Gastroesophageal sphincter (tissue), 4 donors: ENCODE results near the gene NFYC. TPM values are rescaled to one million over a fixed set of nuclear protein-coding genes. Genes with fewer than 3 reads are reported as not detected.

ENCODE experiments used
- ATAC-seq: fragments of 150-250 bp; one replicate; pipeline ENCODE4 v1.9.1; 2016; ENCODE audit warnings: mild to moderate bottlenecking, moderate library complexity
- H3K27ac ChIP-seq, 4 donors: fragments of 200-600 bp; sonication (generic) in 3 of 4; 1 replicate in 3 of 4; 2 replicates in 1 of 4; pipeline ENCODE4 v1.5.1; 2016 to 2019
- H3K27me3 ChIP-seq: fragments of 200-600 bp; sonication (generic); one replicate; pipeline ENCODE4 v1.5.1; 2019
- H3K36me3 ChIP-seq, 2 donors: fragments of 200-600 bp; sonication (generic); one replicate each; pipeline ENCODE4 v1.5.1; 2019; ENCODE audit warnings: control low read depth in 1 of 2
- H3K4me1 ChIP-seq, 3 donors: fragments of 200-600 bp; sonication (generic); 1 replicate in 2 of 3; 2 replicates in 1 of 3; pipeline ENCODE4 v1.5.1; 2016 to 2019; ENCODE audit warnings: control low read depth in 2 of 3
- H3K4me3 ChIP-seq, 2 donors: fragments of 200-600 bp; sonication (generic); one replicate each; pipeline ENCODE4 v1.5.1; 2019; ENCODE audit warnings: mild to moderate bottlenecking in 1 of 2, moderate library complexity in 1 of 2
- H3K9me3 ChIP-seq, 3 donors: fragments of 200-600 bp; sonication (generic); one replicate each; pipeline ENCODE4 v1.5.1; 2017 to 2019; ENCODE audit warnings: control low read depth in 2 of 3
- CTCF ChIP-seq, 4 experiments: fragments of 200-600 bp in 2 of 4; fragments of 450-650 bp in 2 of 4; sonication (generic) in 1 of 4; IDR thresholded peaks; one replicate each; pipeline ENCODE4 v1.5.1; 2017 to 2019; ENCODE audit warnings: antibody characterized with exemption in 4 of 4, mild to moderate bottlenecking in 2 of 4, moderate library complexity in 2 of 4
- EP300 ChIP-seq: sonication (generic); formaldehyde crosslinking; IDR thresholded peaks from one replicate; pipeline ENCODE4 v1.6.1; 2017; ENCODE audit warnings: antibody characterized with exemption, mild to moderate bottlenecking
- POLR2A ChIP-seq, 2 donors: fragments of 450-650 bp; IDR thresholded peaks; one replicate each; pipeline ENCODE4 v1.6.1; 2017; ENCODE audit warnings: antibody characterized with exemption in 2 of 2, mild to moderate bottlenecking in 2 of 2, moderate library complexity in 1 of 2
- POLR2AphosphoS5 ChIP-seq: sonication (generic); formaldehyde crosslinking; IDR thresholded peaks from one replicate; pipeline ENCODE4 v1.6.1; 2017; ENCODE audit warnings: antibody characterized with exemption
- WGBS, 2 donors: methylation state at CpG; one replicate each; pipeline ENCODE4 v1.1.5; 2018; ENCODE audit warnings: low coverage in 1 of 2; 5-methylcytosine and 5-hydroxymethylcytosine counted together
- total RNA-seq, 4 donors: library from RNA; depleted of rRNA; stranded (reverse); fragments of >200 nt; gene quantifications; one replicate each; pipeline ENCODE4 v1.1.0, GENCODE V29; 2016

Gene NFYC
- total RNA-seq, 4 donors from 2014 or later = 32.4 to 54.2 (median 46.5) TPM

GRCh38 chr1:40738831-40739230, 47.3 kb downstream of the NFYC start:
- WGBS, 2 donors = 33 to 45% methylated on average over 6 of the region's 6 CpGs
- ATAC-seq = no peak
- no peaks in the 10 kb centered on the region for H3K27me3 ChIP-seq
- TF ChIP-seq CTCF (IDR thresholded peaks at IDR 0.05) (no peak), POLR2AphosphoS5 (no peak), EP300 (no peak), POLR2A (IDR thresholded peaks at IDR 0.05) (no peak)
- no peak overlapping the region for H3K4me3 ChIP-seq
- no peaks in the 10 kb centered on the region for H3K36me3 ChIP-seq
- H3K27ac ChIP-seq = peak overlapping the region; percentile 57 to 75 (median 66)
- peaks cover 14 to 88% (median 25%) of the 10 kb centered on the region in 3 donors for H3K4me1 ChIP-seq
- H3K9me3 ChIP-seq = no peaks in the 10 kb centered on the region

GRCh38 chr1:40739455-40740008, 48.0 kb downstream of the NFYC start:
- Histone ChIP-seq H3K36me3 (no peaks in the 10 kb centered on the region), H3K27me3 (no peaks in the 10 kb centered on the region), H3K4me3 (no peak overlapping the region), H3K9me3 (no peaks in the 10 kb centered on the region), H3K27ac (peak overlapping the region; percentile 57 to 75 (median 66)), H3K4me1 (peaks cover 10 to 87% (median 25%) of the 10 kb centered on the region in 3 donors)
- ATAC-seq = no peak
- TF ChIP-seq POLR2A (IDR thresholded peaks at IDR 0.05) (no peak), EP300 (no peak), CTCF (IDR thresholded peaks at IDR 0.05) (no peak), POLR2AphosphoS5 (no peak)
- WGBS, 2 donors = 79 to 81% methylated on average over 2 to 3 of the region's 3 CpGs

- 32 to 34% methylated on average over 6 of the region's 6 CpGs for WGBS, 2 donors
- ATAC-seq = no peak
- Histone ChIP-seq H3K4me1 (peaks cover 10 to 87% (median 25%) of the 10 kb centered on the region in 3 donors), H3K27me3 (no peaks in the 10 kb centered on the region), H3K27ac (peak overlapping the region; percentile 57 to 75 (median 66)), H3K36me3 (no peaks in the 10 kb centered on the region), H3K9me3 (no peaks in the 10 kb centered on the region), H3K4me3 (no peak overlapping the region)
- peak; percentile 33 for TF ChIP-seq POLR2AphosphoS5
- no peak for TF ChIP-seq CTCF (IDR thresholded peaks at IDR 0.05)
These were observed 48.8 kb downstream of the NFYC start for GRCh38 chr1:40740039-40740996.

GRCh38 chr1:40740997-40741736, 49.7 kb downstream of the NFYC start:
- no peaks in the 10 kb centered on the region for H3K9me3 ChIP-seq
- H3K27ac ChIP-seq = peak overlapping the region; percentile 57 to 75 (median 66)
- peaks cover 13 to 87% (median 31%) of the 10 kb centered on the region in 3 donors for H3K4me1 ChIP-seq
- no peak overlapping the region for H3K4me3 ChIP-seq
- ATAC-seq = no peak
- no peaks in the 10 kb centered on the region for H3K36me3 ChIP-seq
- no peaks in the 10 kb centered on the region for H3K27me3 ChIP-seq
- TF ChIP-seq POLR2AphosphoS5 (no peak), CTCF (IDR thresholded peaks at IDR 0.05) (no peak), POLR2A (IDR thresholded peaks at IDR 0.05) (no peak), EP300 (no peak)
- WGBS, 2 donors = 84 to 86% methylated on average over 4 to 7 of the region's 7 CpGs
